Fibroblast of lung (primary cell): ENCODE results near the gene SUPT3H. TPM values are rescaled to one million over a fixed set of nuclear protein-coding genes. Genes with fewer than 3 reads are reported as not detected.

ENCODE experiments used
- DNase-seq, 2 donors: peaks; one replicate each; pipeline versions ENCODE4 v3.0.0 to v3.0.0-alpha.2; 2010; ENCODE audit warnings: low read depth in 2 of 2
- H2AFZ ChIP-seq: 2 replicates; pipeline ENCODE4 v1.5.1; 2012; ENCODE audit warnings: low read length, control low read depth, inconsistent platforms
- H3K27ac ChIP-seq: 2 replicates; pipeline ENCODE4 v1.5.1; 2011; ENCODE audit warnings: low read length, control low read depth; ENCODE audit not compliant: insufficient read depth
- H3K27me3 ChIP-seq: 2 replicates; pipeline ENCODE4 v1.5.1; 2011; ENCODE audit warnings: mild to moderate bottlenecking, low read length; ENCODE audit not compliant: control insufficient read depth, insufficient read depth
- H3K36me3 ChIP-seq: 2 replicates; pipeline ENCODE4 v1.5.1; 2011; ENCODE audit warnings: low read length; ENCODE audit not compliant: control insufficient read depth, insufficient read depth
- H3K4me1 ChIP-seq: 2 replicates; pipeline ENCODE4 v1.5.1; 2011; ENCODE audit warnings: low read length; ENCODE audit not compliant: control insufficient read depth, insufficient read depth; ENCODE audit errors: extremely low read depth
- H3K4me2 ChIP-seq: 2 replicates; pipeline ENCODE4 v1.5.1; 2011; ENCODE audit warnings: low read length, control low read depth; ENCODE audit not compliant: insufficient read depth; ENCODE audit errors: extremely low read depth
- H3K4me3 ChIP-seq, 4 experiments: fragments of 200-600 bp in 1 of 4; sonication (generic) in 1 of 4; replicated peaks in 1 of 4; 2 replicates each; pipeline ENCODE4 v1.5.1; 2011 to 2016; ENCODE audit warnings: low read length in 4 of 4, low read depth in 3 of 4, mild to moderate bottlenecking in 3 of 4, control low read depth in 2 of 4, inconsistent platforms in 1 of 4, mixed read lengths in 1 of 4; ENCODE audit not compliant: insufficient read depth in 1 of 4; ENCODE audit errors: control extremely low read depth in 1 of 4
- H3K79me2 ChIP-seq: 2 replicates; pipeline ENCODE4 v1.5.1; 2012; ENCODE audit warnings: mild to moderate bottlenecking, low read length, inconsistent platforms; ENCODE audit not compliant: control insufficient read depth, insufficient read depth
- H3K9ac ChIP-seq: 2 replicates; pipeline ENCODE4 v1.5.1; 2011; ENCODE audit warnings: mild to moderate bottlenecking, low read length, control low read depth; ENCODE audit not compliant: insufficient read depth
- H3K9me3 ChIP-seq: 2 replicates; pipeline ENCODE4 v1.5.1; 2012; ENCODE audit warnings: low read depth, low read length; ENCODE audit not compliant: control insufficient read depth, insufficient read depth
- H4K20me1 ChIP-seq: 2 replicates; pipeline ENCODE4 v1.5.1; 2011; ENCODE audit warnings: low read length; ENCODE audit not compliant: control insufficient read depth, insufficient read depth; ENCODE audit errors: extremely low read depth
- CTCF ChIP-seq, 2 donors: IDR thresholded peaks in 1 of 2; conservative IDR thresholded peaks in 1 of 2; 1 replicate in 1 of 2; 2 replicates in 1 of 2; pipeline ENCODE4 v1.5.1; 2011 to 2012; ENCODE audit warnings: low read length in 2 of 2, control low read depth in 1 of 2, inconsistent platforms in 1 of 2, low read depth in 1 of 2, mild to moderate bottlenecking in 1 of 2
- EZH2 ChIP-seq: IDR thresholded peaks from 2 replicates; pipeline ENCODE4 v1.5.1; 2012; ENCODE audit warnings: low read length, control low read depth, mild to moderate bottlenecking; ENCODE audit errors: missing control alignments
- polyA plus RNA-seq, 2 donors: library from polyadenylated mRNA; depleted of rRNA in 1 of 2; stranded (reverse) in 1 of 2; unstranded in 1 of 2; fragments of >200 nt; gene quantifications; 2 replicates each; pipeline ENCODE4 v1.2.1, GENCODE V29; 2011 to 2012; ENCODE audit warnings: missing spikeins in 1 of 2
- total RNA-seq: library from RNA; depleted of rRNA; stranded (reverse); fragments of >200 nt; gene quantifications from 2 replicates; pipeline ENCODE4 v1.2.1, GENCODE V29; 2014

The SUPT3H gene
- total and polyA plus RNA-seq, 2 donors (not counting 1 experiment from before 2014, with no cell fraction given), result 8.3 to 8.5 TPM

GRCh38 chr6:44797746-44798145 lies 580.0 kb downstream of the SUPT3H start:
- DNase-seq, result no peak
- Histone ChIP-seq H4K20me1 (no peaks in the 10 kb centered on the region), H3K27me3 (peaks cover 6% of the 10 kb centered on the region), H3K36me3 (no peaks in the 10 kb centered on the region), H3K4me1 (no peaks in the 10 kb centered on the region), H3K9ac (no peak overlapping the region), H3K9me3 (no peaks in the 10 kb centered on the region), H2AFZ (no peak overlapping the region), H3K27ac (no peak overlapping the region), H3K79me2 (no peaks in the 10 kb centered on the region), H3K4me2 (no peak overlapping the region), H3K4me3 (no peak overlapping the region)
- TF ChIP-seq EZH2 (no peak), CTCF (conservative IDR thresholded peaks at IDR 0.05 in 1 of 2, IDR thresholded peaks at IDR 0.05 in 1 of 2; ENCODE audit: low read depth in 1 of 2, low read length in 2 of 2) (no peak)

GRCh38 chr6:44795326-44795725 lies 582.4 kb downstream of the SUPT3H start:
- TF ChIP-seq CTCF (conservative IDR thresholded peaks at IDR 0.05 in 1 of 2, IDR thresholded peaks at IDR 0.05 in 1 of 2; ENCODE audit: low read depth in 1 of 2, low read length in 2 of 2), result no peak
- TF ChIP-seq EZH2, result no peak
- Histone ChIP-seq H3K4me1 (no peaks in the 10 kb centered on the region), H3K4me3 (no peak overlapping the region), H3K27ac (no peak overlapping the region), H3K4me2 (no peak overlapping the region), H4K20me1 (no peaks in the 10 kb centered on the region), H3K79me2 (no peaks in the 10 kb centered on the region), H3K27me3 (no peaks in the 10 kb centered on the region), H3K9ac (no peak overlapping the region), H2AFZ (no peak overlapping the region), H3K9me3 (no peaks in the 10 kb centered on the region), H3K36me3 (no peaks in the 10 kb centered on the region)
- DNase-seq, result no peak

- Histone ChIP-seq H3K9me3 (no peaks in the 10 kb centered on the region), H3K27me3 (no peaks in the 10 kb centered on the region), H2AFZ (no peak overlapping the region), H3K4me2 (no peak overlapping the region), H3K9ac (no peak overlapping the region), H3K4me3 (no peak overlapping the region), H3K27ac (no peak overlapping the region), H3K36me3 (no peaks in the 10 kb centered on the region), H3K4me1 (peaks cover 2% of the 10 kb centered on the region), H3K79me2 (no peaks in the 10 kb centered on the region), H4K20me1 (no peaks in the 10 kb centered on the region)
- TF ChIP-seq EZH2 (no peak), CTCF (conservative IDR thresholded peaks at IDR 0.05 in 1 of 2, IDR thresholded peaks at IDR 0.05 in 1 of 2; ENCODE audit: low read depth in 1 of 2, low read length in 2 of 2) (no peak)
- DNase-seq, result no peak
Measured at GRCh38 chr6:44789806-44790205, 587.9 kb downstream of the SUPT3H start.
